K562 (cell line): ENCODE measurements around the gene TUT1. TPM values are rescaled to one million over a fixed set of nuclear protein-coding genes. Genes with fewer than 3 reads are reported as not detected.
A peak's percentile ranks its signal among the peaks of the same experiment; 100 is the strongest.

Source experiments
- ATAC-seq: fragments of 200-7000 bp; cut with Tn5 transposase; 3 replicates; pipeline ENCODE4 v1.9.1; 2020; ENCODE audit warnings: moderate library complexity
- BruUV-seq: library from RNA; stranded (reverse); fragments of 400-500 nt; replicated peaks from 2 replicates; lab custom pipeline; 2021; lab: Mats Ljungman, UMichigan
- CTCF ChIA-PET: fragments of 300-600 bp; formaldehyde crosslinking; extraction: SDS; loops from one replicate; lab custom pipeline; 2021; ENCODE audit warnings: low intra/inter-chr PET ratio; lab: Yijun Ruan, JAX
- POLR2A ChIA-PET: fragments of 300-600, 350-650 bp; sonication (Branson Sonifier 250); formaldehyde crosslinking; extraction: SDS; loops from one replicate; lab custom pipeline; 2021; ENCODE audit warnings: antibody characterized with exemption, inconsistent platforms; lab: Yijun Ruan, JAX
- DNase-seq, 4 experiments: peaks; one replicate each; pipeline versions ENCODE4 v3.0.0 to v3.0.0-alpha.2; 2011 to 2018; ENCODE audit warnings: low spot score in 3 of 4, mixed read lengths in 3 of 4; ENCODE audit errors: extremely low read depth in 1 of 4
- FAIRE-seq: peaks from 2 replicates; lab custom pipeline; 2011; peaks lifted over from hg19 to GRCh38; lab: Jason Lieb, UNC
- H2AFZ ChIP-seq: 2 replicates; pipeline ENCODE4 v1.6.0; 2011; ENCODE audit warnings: low read depth, low read length, control low read depth, inconsistent platforms
- H3K27ac ChIP-seq: fragments of 200-600 bp; 3 replicates; pipeline ENCODE4 v1.8.0; 2011; ENCODE audit warnings: low read depth, mild to moderate bottlenecking, control low read depth, inconsistent platforms, low read length, moderate library complexity, mixed read lengths; ENCODE audit errors: extremely low read depth
- H3K27me3 ChIP-seq, 2 experiments: fragments of 300-600 bp in 1 of 2; 2 replicates in 1 of 2; 3 replicates in 1 of 2; pipeline versions ENCODE4 v1.6.0 to v1.8.0; 2011; ENCODE audit warnings: inconsistent platforms in 2 of 2, low read length in 2 of 2, mild to moderate bottlenecking in 1 of 2, mixed read lengths in 1 of 2, moderate library complexity in 1 of 2; ENCODE audit not compliant: control insufficient read depth in 2 of 2, insufficient read depth in 2 of 2
- H3K36me3 ChIP-seq: fragments of 300-600 bp; 3 replicates; pipeline ENCODE4 v1.8.0; 2011; ENCODE audit warnings: mild to moderate bottlenecking, low read length, inconsistent platforms; ENCODE audit not compliant: control insufficient read depth, insufficient read depth
- H3K4me1 ChIP-seq, 2 experiments: fragments of 200-600 bp in 1 of 2; replicated peaks in 1 of 2; 2 replicates in 1 of 2; 3 replicates in 1 of 2; pipeline versions ENCODE4 v1.5.1 to v1.8.0; 2011; ENCODE audit warnings: inconsistent platforms in 2 of 2, low read length in 2 of 2, mild to moderate bottlenecking in 1 of 2, mixed read lengths in 1 of 2, moderate library complexity in 1 of 2; ENCODE audit not compliant: control insufficient read depth in 2 of 2, insufficient read depth in 2 of 2
- H3K4me2 ChIP-seq: 2 replicates; pipeline ENCODE4 v1.6.1; 2011; ENCODE audit warnings: low read length, control low read depth, inconsistent platforms, mixed read lengths; ENCODE audit not compliant: insufficient read depth
- H3K4me3 ChIP-seq: fragments of 200-600 bp; sonication (generic), shearing (Covaris generic); 2 replicates; pipeline ENCODE4 v1.5.1; 2016; ENCODE audit warnings: control low read depth, inconsistent platforms
- H3K79me2 ChIP-seq: fragments of 200-600 bp; 3 replicates; pipeline ENCODE4 v1.8.0; 2011; ENCODE audit warnings: low read length, inconsistent platforms; ENCODE audit not compliant: control insufficient read depth, insufficient read depth
- H3K9ac ChIP-seq, 2 experiments: 2 replicates each; pipeline versions ENCODE4 v1.6.0 to v1.6.1; 2011; ENCODE audit warnings: low read depth in 2 of 2, low read length in 2 of 2, control low read depth in 1 of 2, inconsistent platforms in 1 of 2, mild to moderate bottlenecking in 1 of 2, mixed read lengths in 1 of 2; ENCODE audit not compliant: insufficient read depth in 1 of 2
- H3K9me1 ChIP-seq: one replicate; pipeline ENCODE4 v1.6.0; 2011; ENCODE audit warnings: inconsistent platforms, mild to moderate bottlenecking, low read length, moderate library complexity; ENCODE audit not compliant: control insufficient read depth, insufficient read depth
- H3K9me3 ChIP-seq: replicated peaks from 2 replicates; pipeline ENCODE4 v1.5.1; 2011; ENCODE audit warnings: low read depth, low read length, inconsistent platforms; ENCODE audit not compliant: control insufficient read depth, insufficient read depth
- H4K20me1 ChIP-seq: replicated peaks from 2 replicates; pipeline ENCODE4 v1.6.1; 2011; ENCODE audit warnings: low read length, inconsistent platforms, mixed read lengths; ENCODE audit not compliant: control insufficient read depth, insufficient read depth
- CTCF ChIP-seq, 3 experiments: IDR thresholded peaks in 2 of 3; conservative IDR thresholded peaks in 1 of 3; 2 replicates each; pipeline ENCODE4 v1.5.1; 2011 to 2012; ENCODE audit warnings: low read length in 3 of 3, mild to moderate bottlenecking in 3 of 3, control low read depth in 2 of 3, improper control_type of control experiment in 1 of 3, inconsistent platforms in 1 of 3, low read depth in 1 of 3, mixed read lengths in 1 of 3, moderate library complexity in 1 of 3; ENCODE audit not compliant: insufficient read depth in 2 of 3
- EP300 ChIP-seq: IDR thresholded peaks from 2 replicates; pipeline ENCODE4 v1.6.1; 2012; ENCODE audit warnings: low read length, improper control_type of control experiment
- FOXA3 ChIP-seq, 2 experiments: fragments of 450-650 bp in 1 of 2; sonication (generic) in 1 of 2; formaldehyde crosslinking; IDR thresholded peaks in 1 of 2; conservative IDR thresholded peaks in 1 of 2; 2 replicates each; pipeline versions ENCODE4 v1.4.0 to v1.8.0; 2020 to 2022; ENCODE audit warnings: mild to moderate bottlenecking in 2 of 2, missing genetic modification reagents in 1 of 2
- HCFC1 ChIP-seq: IDR thresholded peaks from 2 replicates; pipeline ENCODE4 v1.6.1; 2012; ENCODE audit warnings: low read depth, low read length, improper control_type of control experiment
- HNRNPUL1 ChIP-seq: fragments of 200-400 bp; formaldehyde crosslinking; IDR thresholded peaks from 2 replicates; pipeline ENCODE4 v1.6.1; 2017; ENCODE audit warnings: low read length
- IFI16 ChIP-seq: fragments of 250-450 bp; sonication (Bioruptor Pico); IDR thresholded peaks from 2 replicates; pipeline ENCODE4 v2.1.2; 2022; ENCODE audit warnings: mild to moderate bottlenecking, inconsistent platforms
- KLF16 ChIP-seq: IDR thresholded peaks from 2 replicates; pipeline ENCODE4 v1.6.1; 2016; ENCODE audit warnings: antibody characterized with exemption
- NFE2 ChIP-seq: IDR thresholded peaks from 2 replicates; pipeline ENCODE4 v1.6.1; 2014; ENCODE audit warnings: antibody characterized with exemption, low read depth
- RB1 ChIP-seq: fragments of 450-650 bp; IDR thresholded peaks from 2 replicates; pipeline ENCODE4 v1.6.1; 2017; ENCODE audit warnings: low read depth, mild to moderate bottlenecking
- SMARCA4 ChIP-seq: fragments of 450-650 bp; IDR thresholded peaks from 2 replicates; pipeline ENCODE4 v1.6.1; 2016
- SP2 ChIP-seq: IDR thresholded peaks from 2 replicates; pipeline ENCODE4 v1.6.1; 2011; ENCODE audit warnings: mild to moderate bottlenecking, low read depth, low read length, moderate library complexity; ENCODE audit not compliant: poor library complexity, severe bottlenecking; ENCODE audit errors: extremely low read depth
- TFE3 ChIP-seq: fragments of 450-650 bp; formaldehyde crosslinking; IDR thresholded peaks from 2 replicates; pipeline ENCODE4 v1.4.0; 2020; ENCODE audit warnings: mild to moderate bottlenecking, mixed read lengths
- TRIM28 ChIP-seq: fragments of 450-650 bp; IDR thresholded peaks from 2 replicates; pipeline ENCODE4 v1.6.1; 2017
- ZEB2 ChIP-seq: fragments of 450-650 bp; IDR thresholded peaks from 2 replicates; pipeline ENCODE4 v1.6.1; 2016
- ZNF24 ChIP-seq: fragments of 450-650 bp; IDR thresholded peaks from 2 replicates; pipeline ENCODE4 v1.6.1; 2016
- ZNF592 ChIP-seq: fragments of 450-650 bp; IDR thresholded peaks from 2 replicates; pipeline ENCODE4 v1.6.1; 2017; ENCODE audit warnings: antibody characterized with exemption, mild to moderate bottlenecking
- WGBS: fragments of 100-300 bp; shearing (Covaris generic); methylation state at CpG from one replicate; pipeline ENCODE4 v1.1.6; 2016; ENCODE audit warnings: low coverage, mixed read lengths; ENCODE audit not compliant: insufficient coverage; ENCODE audit errors: missing lambda C conversion rate; 5-methylcytosine and 5-hydroxymethylcytosine counted together
- in situ Hi-C: fragments of 300-500 bp; cut with MboI; formaldehyde crosslinking; loops from 4 replicates; pipeline ENCODE4 v1.15.0; 2018; ENCODE audit warnings: inconsistent platforms, mixed read lengths
- intact Hi-C: fragments of 100-400 bp; cut with micrococcal nuclease; formaldehyde crosslinking; loops from 2 replicates; pipeline ENCODE4 v1.14.2; 2022
- polyA plus RNA-seq, 8 experiments: library from polyadenylated mRNA; depleted of rRNA in 4 of 8; stranded (reverse) in 5 of 8; unstranded in 3 of 8; fragments of >200 nt; fragmentation: Nextera tagmentation in 2 of 8; fragmentation: Illumina TruSeq in 1 of 8; extraction: Ambion mirVana in 2 of 8; extraction: Trizol in 1 of 8; gene quantifications; 2 replicates each; pipeline versions ENCODE4 v1.2.1 to v1.2.3, GENCODE V29; 2011 to 2014; ENCODE audit warnings: inconsistent platforms in 1 of 8, missing spikeins in 1 of 8
- total RNA-seq, 7 experiments: library from RNA; depleted of rRNA in 6 of 7; stranded (reverse); fragments of >200 nt in 6 of 7; fragmentation: Illumina TruSeq in 2 of 7; extraction: Trizol in 2 of 7; gene quantifications; 2 replicates each; pipeline versions ENCODE4 v1.2.1 to v1.2.3, GENCODE V29; 2011 to 2021; ENCODE audit warnings: low replicate concordance in 1 of 7

TUT1 gene
- total and polyA plus RNA-seq, 9 of the 15 experiments (the other 6 are each of a cell fraction or from before 2014, with no cell fraction given): 0.66 to 44.3 (median 15.7) TPM

DNA sequence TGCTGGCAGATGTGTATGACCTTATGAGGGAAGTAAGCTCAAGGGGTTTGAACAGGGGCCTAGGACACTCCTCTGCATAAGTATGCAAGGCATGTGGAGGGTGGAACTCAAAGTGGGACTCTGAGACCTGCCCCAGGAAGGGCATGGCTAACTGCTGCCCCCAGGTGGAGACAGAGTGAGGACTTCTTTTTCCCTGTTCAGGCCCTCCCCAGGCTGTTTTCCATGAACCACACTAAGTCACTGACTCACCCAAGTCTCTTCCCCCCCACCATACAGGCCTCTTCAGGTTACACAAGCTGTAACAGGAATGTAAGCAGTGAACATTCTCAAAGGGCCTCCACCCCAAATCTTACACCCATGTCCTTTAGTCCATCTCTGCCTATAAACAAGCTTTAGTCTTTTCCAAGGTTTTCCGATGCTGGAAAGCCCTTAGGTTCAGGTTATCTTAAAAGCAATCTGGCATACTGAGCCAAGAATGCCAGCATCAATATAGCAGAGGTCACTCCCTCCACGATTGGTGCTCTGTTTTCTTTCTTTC lies 30.7 kb downstream of the TUT1 start:
- intact Hi-C loops (loop anchor here (1.0 kb wide), 1 partner anchor 164 kb away; no protein-coding TSS in a partner anchor), in situ Hi-C loops (no loop called here)
- peak; percentile 73 to 92 (median 80) for DNase-seq
- no peak overlapping the region for H2AFZ ChIP-seq
- H3K36me3 ChIP-seq: peaks cover 83% of the 10 kb centered on the region
- no TSS peak for BruUV-seq
- H3K4me3 ChIP-seq: no peak overlapping the region
- H3K4me1 ChIP-seq: peaks cover 34 to 38% of the 10 kb centered on the region in 2 experiments
- FAIRE-seq: peak; percentile 95
- H3K9ac ChIP-seq: no peak overlapping the region
- POLR2A ChIA-PET: interaction anchor here (0.6 to 3.1 kb wide), 14 partner anchors 9 to 322 kb away, joined by 3 to 15 read pairs (median 5); partner anchors contain the start of genes AHNAK, EEF1G and TUT1
- ATAC-seq: peak; percentile 89
- no peaks in the 10 kb centered on the region for H3K9me1 ChIP-seq
- peaks cover 36% of the 10 kb centered on the region for H3K79me2 ChIP-seq
- no peaks in the 10 kb centered on the region for H3K9me3 ChIP-seq
- WGBS: 39% methylated on average over 2 of the region's 2 CpGs
- H3K27ac ChIP-seq: no peak overlapping the region
- CTCF ChIA-PET: interaction anchor here (0.6 to 3.9 kb wide), 7 partner anchors 15 to 180 kb away, joined by 3 to 48 read pairs (median 3); no protein-coding TSS in a partner anchor
- H4K20me1 ChIP-seq: peaks cover 9% of the 10 kb centered on the region; the same call in 1 of the 2 replicates
- no peak overlapping the region for H3K4me2 ChIP-seq
- H3K27me3 ChIP-seq: no peaks in the 10 kb centered on the region
- TF ChIP-seq EP300: peak; percentile 47
- no peak for TF ChIP-seq TRIM28
- peak; percentile 56; the same call in 1 of the 2 replicates for TF ChIP-seq SMARCA4
- no peak for TF ChIP-seq NFE2
- peak; percentile 50; the same call in 1 of the 2 replicates for TF ChIP-seq ZNF592
- TF ChIP-seq FOXA3 (CRISPR knock-in tag; conservative IDR thresholded peaks at IDR 0.05 in 1 of 2, IDR thresholded peaks at IDR 0.05 in 1 of 2): peak in 1 of 2 experiments; percentile 79; a peak in 1 of 4 replicates
- TF ChIP-seq KLF16: 0 out of 2 replicates have a peak, but pooled peaks have one; percentile 38
- TF ChIP-seq RB1: peak; percentile 23; the same call in 1 of the 2 replicates
- no peak for TF ChIP-seq HNRNPUL1
- TF ChIP-seq SP2: no peak
- 0 out of 2 replicates have a peak, but pooled peaks have one; percentile 15 for TF ChIP-seq HCFC1
- peak; percentile 41; the same call in 1 of the 2 replicates for TF ChIP-seq ZNF24
- peak; percentile 86 to 94 (median 93) for TF ChIP-seq CTCF (IDR thresholded peaks at IDR 0.05 in 2 of 3, conservative IDR thresholded peaks at IDR 0.05 in 1 of 3; ENCODE audit: insufficient read depth in 2 of 3, low read depth in 1 of 3, low read length in 3 of 3)
- TF ChIP-seq TFE3 (CRISPR knock-in tag): no peak
- TF ChIP-seq IFI16 (CRISPR knock-in tag): no peak
- 0 out of 2 replicates have a peak, but pooled peaks have one; percentile 45 for TF ChIP-seq ZEB2
